K562 (cell line): ENCODE measurements around the gene STARD8. TPM values are rescaled to one million over a fixed set of nuclear protein-coding genes. Genes with fewer than 3 reads are reported as not detected.

Experiments
- ATAC-seq: fragments of 200-7000 bp; cut with Tn5 transposase; 3 replicates; pipeline ENCODE4 v1.9.1; 2020; ENCODE audit warnings: moderate library complexity
- BruUV-seq: library from RNA; stranded (reverse); fragments of 400-500 nt; replicated peaks from 2 replicates; lab custom pipeline; 2021; lab: Mats Ljungman, UMichigan
- CTCF ChIA-PET: fragments of 300-600 bp; formaldehyde crosslinking; extraction: SDS; loops from one replicate; lab custom pipeline; 2021; ENCODE audit warnings: low intra/inter-chr PET ratio; lab: Yijun Ruan, JAX
- POLR2A ChIA-PET: fragments of 300-600, 350-650 bp; sonication (Branson Sonifier 250); formaldehyde crosslinking; extraction: SDS; loops from one replicate; lab custom pipeline; 2021; ENCODE audit warnings: antibody characterized with exemption, inconsistent platforms; lab: Yijun Ruan, JAX
- DNase-seq, 4 experiments: peaks; one replicate each; pipeline versions ENCODE4 v3.0.0 to v3.0.0-alpha.2; 2011 to 2018; ENCODE audit warnings: low spot score in 3 of 4, mixed read lengths in 3 of 4; ENCODE audit errors: extremely low read depth in 1 of 4
- FAIRE-seq: peaks from 2 replicates; lab custom pipeline; 2011; peaks lifted over from hg19 to GRCh38; lab: Jason Lieb, UNC
- H2AFZ ChIP-seq: 2 replicates; pipeline ENCODE4 v1.6.0; 2011; ENCODE audit warnings: low read depth, low read length, control low read depth, inconsistent platforms
- H3K27ac ChIP-seq: fragments of 200-600 bp; 3 replicates; pipeline ENCODE4 v1.8.0; 2011; ENCODE audit warnings: low read depth, mild to moderate bottlenecking, control low read depth, inconsistent platforms, low read length, moderate library complexity, mixed read lengths; ENCODE audit errors: extremely low read depth
- H3K27me3 ChIP-seq, 2 experiments: fragments of 300-600 bp in 1 of 2; 2 replicates in 1 of 2; 3 replicates in 1 of 2; pipeline versions ENCODE4 v1.6.0 to v1.8.0; 2011; ENCODE audit warnings: inconsistent platforms in 2 of 2, low read length in 2 of 2, mild to moderate bottlenecking in 1 of 2, mixed read lengths in 1 of 2, moderate library complexity in 1 of 2; ENCODE audit not compliant: control insufficient read depth in 2 of 2, insufficient read depth in 2 of 2
- H3K36me3 ChIP-seq: fragments of 300-600 bp; 3 replicates; pipeline ENCODE4 v1.8.0; 2011; ENCODE audit warnings: mild to moderate bottlenecking, low read length, inconsistent platforms; ENCODE audit not compliant: control insufficient read depth, insufficient read depth
- H3K4me1 ChIP-seq, 2 experiments: fragments of 200-600 bp in 1 of 2; replicated peaks in 1 of 2; 2 replicates in 1 of 2; 3 replicates in 1 of 2; pipeline versions ENCODE4 v1.5.1 to v1.8.0; 2011; ENCODE audit warnings: inconsistent platforms in 2 of 2, low read length in 2 of 2, mild to moderate bottlenecking in 1 of 2, mixed read lengths in 1 of 2, moderate library complexity in 1 of 2; ENCODE audit not compliant: control insufficient read depth in 2 of 2, insufficient read depth in 2 of 2
- H3K4me2 ChIP-seq: 2 replicates; pipeline ENCODE4 v1.6.1; 2011; ENCODE audit warnings: low read length, control low read depth, inconsistent platforms, mixed read lengths; ENCODE audit not compliant: insufficient read depth
- H3K4me3 ChIP-seq: fragments of 200-600 bp; sonication (generic), shearing (Covaris generic); 2 replicates; pipeline ENCODE4 v1.5.1; 2016; ENCODE audit warnings: control low read depth, inconsistent platforms
- H3K79me2 ChIP-seq: fragments of 200-600 bp; 3 replicates; pipeline ENCODE4 v1.8.0; 2011; ENCODE audit warnings: low read length, inconsistent platforms; ENCODE audit not compliant: control insufficient read depth, insufficient read depth
- H3K9ac ChIP-seq, 2 experiments: 2 replicates each; pipeline versions ENCODE4 v1.6.0 to v1.6.1; 2011; ENCODE audit warnings: low read depth in 2 of 2, low read length in 2 of 2, control low read depth in 1 of 2, inconsistent platforms in 1 of 2, mild to moderate bottlenecking in 1 of 2, mixed read lengths in 1 of 2; ENCODE audit not compliant: insufficient read depth in 1 of 2
- H3K9me1 ChIP-seq: one replicate; pipeline ENCODE4 v1.6.0; 2011; ENCODE audit warnings: inconsistent platforms, mild to moderate bottlenecking, low read length, moderate library complexity; ENCODE audit not compliant: control insufficient read depth, insufficient read depth
- H3K9me3 ChIP-seq: replicated peaks from 2 replicates; pipeline ENCODE4 v1.5.1; 2011; ENCODE audit warnings: low read depth, low read length, inconsistent platforms; ENCODE audit not compliant: control insufficient read depth, insufficient read depth
- H4K20me1 ChIP-seq: replicated peaks from 2 replicates; pipeline ENCODE4 v1.6.1; 2011; ENCODE audit warnings: low read length, inconsistent platforms, mixed read lengths; ENCODE audit not compliant: control insufficient read depth, insufficient read depth
- ARID1B ChIP-seq: fragments of 450-650 bp; IDR thresholded peaks from 2 replicates; pipeline ENCODE4 v1.6.1; 2016; ENCODE audit warnings: antibody characterized with exemption, mild to moderate bottlenecking, inconsistent platforms
- ATF7 ChIP-seq: fragments of 450-650 bp; IDR thresholded peaks from 2 replicates; pipeline ENCODE4 v1.7.1; 2014; ENCODE audit warnings: mild to moderate bottlenecking, moderate library complexity
- CBX2 ChIP-seq: fragments of 200-600 bp; sonication (generic); IDR thresholded peaks from one replicate; pipeline ENCODE4 v1.6.1; 2012; ENCODE audit warnings: mild to moderate bottlenecking, low read length, inconsistent platforms; ENCODE audit not compliant: insufficient read depth, poor library complexity, severe bottlenecking
- JUND ChIP-seq, 2 experiments: IDR thresholded peaks; 2 replicates in 1 of 2; 3 replicates in 1 of 2; pipeline ENCODE4 v1.6.1; 2011; ENCODE audit warnings: borderline replicate concordance in 2 of 2, low read depth in 2 of 2, low read length in 2 of 2, improper control_type of control experiment in 1 of 2, missing biosample characterization in 1 of 2, missing genetic modification characterization in 1 of 2, missing genetic modification reagents in 1 of 2
- NFXL1 ChIP-seq: fragments of 450-650 bp; formaldehyde crosslinking; IDR thresholded peaks from 2 replicates; pipeline ENCODE4 v1.4.0; 2021; ENCODE audit warnings: mild to moderate bottlenecking
- NFYB ChIP-seq: IDR thresholded peaks from 2 replicates; pipeline ENCODE4 v1.6.1; 2011; ENCODE audit warnings: mild to moderate bottlenecking, moderate library complexity; ENCODE audit not compliant: insufficient read length; ENCODE audit errors: extremely low read depth
- POLR3G ChIP-seq: IDR thresholded peaks from 2 replicates; pipeline ENCODE4 v1.6.1; 2011; ENCODE audit not compliant: insufficient read length, insufficient replicate concordance; ENCODE audit errors: extremely low read depth
- ZNF347 ChIP-seq: fragments of 450-650 bp; formaldehyde crosslinking; IDR thresholded peaks from 2 replicates; pipeline ENCODE4 v1.4.0; 2020; ENCODE audit warnings: low read depth, mild to moderate bottlenecking, moderate library complexity
- in situ Hi-C: fragments of 300-500 bp; cut with MboI; formaldehyde crosslinking; loops from 4 replicates; pipeline ENCODE4 v1.15.0; 2018; ENCODE audit warnings: inconsistent platforms, mixed read lengths
- intact Hi-C: fragments of 100-400 bp; cut with micrococcal nuclease; formaldehyde crosslinking; loops from 2 replicates; pipeline ENCODE4 v1.14.2; 2022
- polyA plus RNA-seq, 8 experiments: library from polyadenylated mRNA; depleted of rRNA in 4 of 8; stranded (reverse) in 5 of 8; unstranded in 3 of 8; fragments of >200 nt; fragmentation: Nextera tagmentation in 2 of 8; fragmentation: Illumina TruSeq in 1 of 8; extraction: Ambion mirVana in 2 of 8; extraction: Trizol in 1 of 8; gene quantifications; 2 replicates each; pipeline versions ENCODE4 v1.2.1 to v1.2.3, GENCODE V29; 2011 to 2014; ENCODE audit warnings: inconsistent platforms in 1 of 8, missing spikeins in 1 of 8
- total RNA-seq, 7 experiments: library from RNA; depleted of rRNA in 6 of 7; stranded (reverse); fragments of >200 nt in 6 of 7; fragmentation: Illumina TruSeq in 2 of 7; extraction: Trizol in 2 of 7; gene quantifications; 2 replicates each; pipeline versions ENCODE4 v1.2.1 to v1.2.3, GENCODE V29; 2011 to 2021; ENCODE audit warnings: low replicate concordance in 1 of 7
- TF ChIP-seq, protein P1 (sequence below): IDR thresholded peaks from 3 replicates; pipeline ENCODE4 v1.6.1; 2011; ENCODE audit warnings: borderline replicate concordance, mild to moderate bottlenecking; ENCODE audit not compliant: insufficient read length, insufficient read depth

Gene STARD8
- total and polyA plus RNA-seq, 9 of the 15 experiments (the other 6 are each of a cell fraction or from before 2014, with no cell fraction given), result 1.6 to 35.0 (median 15.9) TPM

DNA sequence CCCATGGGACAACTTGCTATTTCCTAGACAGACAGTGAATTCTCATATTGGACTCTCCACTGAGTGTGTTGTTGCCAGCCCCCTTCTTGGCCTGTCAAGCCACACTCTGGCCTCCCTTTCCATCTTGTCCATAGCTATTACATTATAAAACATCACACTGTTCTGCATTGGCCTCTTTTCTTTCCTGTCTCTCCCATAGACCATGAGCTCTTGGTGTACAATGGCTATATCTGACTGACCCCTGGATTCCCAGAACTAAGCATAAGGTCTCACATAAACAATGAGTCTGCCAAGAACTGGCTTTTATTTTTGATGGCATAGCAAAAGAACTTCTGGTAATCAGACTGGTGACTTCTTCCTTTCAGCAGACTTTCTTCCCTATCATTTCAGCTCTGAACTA lies 23.8 kb downstream of the STARD8 start:
- Histone ChIP-seq H3K4me1 (peaks cover 0 to 2% of the 10 kb centered on the region in 2 experiments; a peak in 2 of 5 replicates), H3K27me3 (no peaks in the 10 kb centered on the region), H3K27ac (no peak overlapping the region), H3K9ac (no peak overlapping the region), H2AFZ (no peak overlapping the region), H3K36me3 (no peaks in the 10 kb centered on the region), H3K9me1 (no peaks in the 10 kb centered on the region), H3K79me2 (no peaks in the 10 kb centered on the region), H3K9me3 (no peaks in the 10 kb centered on the region; the same call in 1 of the 2 replicates), H3K4me2 (no peak overlapping the region), H4K20me1 (no peaks in the 10 kb centered on the region), H3K4me3 (no peak overlapping the region)
- TF ChIP-seq, protein P1, sequence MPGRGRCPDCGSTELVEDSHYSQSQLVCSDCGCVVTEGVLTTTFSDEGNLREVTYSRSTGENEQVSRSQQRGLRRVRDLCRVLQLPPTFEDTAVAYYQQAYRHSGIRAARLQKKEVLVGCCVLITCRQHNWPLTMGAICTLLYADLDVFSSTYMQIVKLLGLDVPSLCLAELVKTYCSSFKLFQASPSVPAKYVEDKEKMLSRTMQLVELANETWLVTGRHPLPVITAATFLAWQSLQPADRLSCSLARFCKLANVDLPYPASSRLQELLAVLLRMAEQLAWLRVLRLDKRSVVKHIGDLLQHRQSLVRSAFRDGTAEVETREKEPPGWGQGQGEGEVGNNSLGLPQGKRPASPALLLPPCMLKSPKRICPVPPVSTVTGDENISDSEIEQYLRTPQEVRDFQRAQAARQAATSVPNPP, result no peak
- TF ChIP-seq CBX2 (no peak), NFYB (no peak), ZNF347 (CRISPR knock-in tag) (no peak), ARID1B (no peak), ATF7 (no peak), JUND (IDR thresholded peaks at IDR 0.05; ENCODE audit: borderline replicate concordance, low read depth, low read length) (no peak), JUND (tag; IDR thresholded peaks at IDR 0.05; ENCODE audit: borderline replicate concordance, low read depth, low read length) (no peak), POLR3G (no peak), NFXL1 (CRISPR knock-in tag) (no peak)
- no peak for ATAC-seq
- BruUV-seq, result no TSS peak
- no peak for FAIRE-seq
- POLR2A ChIA-PET, result interaction anchor here (0.7 to 1.0 kb wide), 2 partner anchors 13 to 26 kb away, joined by 3 read pairs; no protein-coding TSS in a partner anchor
- no peak for DNase-seq
- in situ Hi-C loops (no loop called here), intact Hi-C loops (no loop called here)
- CTCF ChIA-PET, result no interaction called here
